ENCODE data around the gene CRYZ.

Gene CRYZ

DNA sequence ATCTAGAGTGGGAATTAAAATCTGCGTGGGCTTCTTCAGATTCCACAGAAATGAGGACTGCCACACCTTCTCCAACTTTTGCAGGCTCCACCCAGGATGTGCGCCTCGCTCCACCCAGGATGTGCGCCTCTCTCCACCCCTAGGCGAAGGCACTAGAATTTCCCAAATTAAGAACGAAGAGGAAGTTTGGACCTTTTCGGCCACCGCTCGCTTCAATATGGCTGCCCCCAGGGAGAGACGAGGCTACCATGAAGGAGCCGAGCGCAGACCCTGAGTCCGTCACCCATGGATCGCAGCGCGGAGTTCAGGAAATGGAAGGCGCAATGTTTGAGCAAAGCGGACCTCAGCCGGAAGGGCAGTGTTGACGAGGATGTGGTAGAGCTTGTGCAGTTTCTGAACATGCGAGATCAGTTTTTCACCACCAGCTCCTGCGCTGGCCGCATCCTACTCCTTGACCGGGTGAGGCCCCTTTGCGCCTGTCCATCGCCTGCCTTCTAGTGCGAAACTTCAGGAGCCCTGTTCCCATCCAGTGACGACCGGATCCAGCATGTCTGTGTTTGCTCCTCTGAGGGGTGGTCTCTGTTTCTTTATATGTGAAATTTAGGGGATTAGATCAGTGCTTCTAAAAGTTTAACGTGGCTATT, at the start of gene CRYZ, which contains the start of gene TYW3:
CRYZ (minus strand) TSS at position 91 of the 644 bp plus-strand sequence. CDS start 8,229 bp downstream, outside the sequence.
TYW3 (plus strand) TSS at position 193 of the 644 bp plus-strand sequence; CDS start at position 286, 93 bp downstream.
- H3K9me3 ChIP-seq (replicated peaks in 1 of 11) = peaks cover 0 to 20% (median 6%) of the 10 kb centered on the region in 11 experiments; a peak in 9 of 22 replicates
- peak within 1 kb of the TSS; percentile 87 to 98 (median 95) for H3K27ac ChIP-seq
- peaks cover 18 to 39% (median 34%) of the 10 kb centered on the region in 11 experiments for H3K36me3 ChIP-seq
- H3K27me3 ChIP-seq = no peaks in the 10 kb centered on the region
- peak within 1 kb of the TSS; percentile 69 to 89 (median 85) for H3K4me3 ChIP-seq
- TF ChIP-seq Cebpa-rat (IDR thresholded peaks at IDR 0.05) = no peak
- H3K4me1 ChIP-seq = peaks cover 20 to 37% (median 27%) of the 10 kb centered on the region in 10 experiments
- H4K20me1 ChIP-seq = peaks cover 0 to 22% (median 4%) of the 10 kb centered on the region in 11 experiments; a peak in 5 of 22 replicates
- peak within 1 kb of the TSS; percentile 87 to 97 (median 93) for H3K9ac ChIP-seq
- H3K4me2 ChIP-seq = peak within 1 kb of the TSS; percentile 80 to 94 (median 84)

GRCh38 chr1:74780594-74780993, 47.7 kb upstream of the CRYZ start:
- no peaks in the 10 kb centered on the region for H3K9me3 ChIP-seq (replicated peaks in 1 of 11)
- no peaks in the 10 kb centered on the region for H3K27me3 ChIP-seq
- no peaks in the 10 kb centered on the region for H3K4me1 ChIP-seq
- no peak overlapping the region for H3K4me3 ChIP-seq
- H4K20me1 ChIP-seq = no peaks in the 10 kb centered on the region
- TF ChIP-seq Cebpa-rat (IDR thresholded peaks at IDR 0.05) = no peak
- no peak overlapping the region for H3K27ac ChIP-seq
- no peak overlapping the region for H3K9ac ChIP-seq
- no peak overlapping the region for H3K4me2 ChIP-seq
- H3K36me3 ChIP-seq = no peaks in the 10 kb centered on the region

GRCh38 chr1:74779750-74780149, 46.9 kb upstream of the CRYZ start:
- H3K27ac ChIP-seq = no peak overlapping the region
- H4K20me1 ChIP-seq = no peaks in the 10 kb centered on the region
- no peak overlapping the region for H3K4me3 ChIP-seq
- H3K27me3 ChIP-seq = no peaks in the 10 kb centered on the region
- no peaks in the 10 kb centered on the region for H3K36me3 ChIP-seq
- no peak for TF ChIP-seq Cebpa-rat (IDR thresholded peaks at IDR 0.05)
- no peaks in the 10 kb centered on the region for H3K9me3 ChIP-seq (replicated peaks in 1 of 11)
- H3K4me2 ChIP-seq = no peak overlapping the region
- H3K9ac ChIP-seq = no peak overlapping the region
- H3K4me1 ChIP-seq = no peaks in the 10 kb centered on the region

GRCh38 chr1:74777525-74777924, 44.7 kb upstream of the CRYZ start:
- H3K27ac ChIP-seq = no peak overlapping the region
- H3K9me3 ChIP-seq (replicated peaks in 1 of 11) = no peaks in the 10 kb centered on the region
- no peak for TF ChIP-seq Cebpa-rat (IDR thresholded peaks at IDR 0.05)
- no peaks in the 10 kb centered on the region for H3K27me3 ChIP-seq
- H3K4me3 ChIP-seq = no peak overlapping the region
- H3K4me2 ChIP-seq = no peak overlapping the region
- H3K36me3 ChIP-seq = no peaks in the 10 kb centered on the region
- H3K9ac ChIP-seq = no peak overlapping the region
- H3K4me1 ChIP-seq = no peaks in the 10 kb centered on the region
- no peaks in the 10 kb centered on the region for H4K20me1 ChIP-seq

DNA sequence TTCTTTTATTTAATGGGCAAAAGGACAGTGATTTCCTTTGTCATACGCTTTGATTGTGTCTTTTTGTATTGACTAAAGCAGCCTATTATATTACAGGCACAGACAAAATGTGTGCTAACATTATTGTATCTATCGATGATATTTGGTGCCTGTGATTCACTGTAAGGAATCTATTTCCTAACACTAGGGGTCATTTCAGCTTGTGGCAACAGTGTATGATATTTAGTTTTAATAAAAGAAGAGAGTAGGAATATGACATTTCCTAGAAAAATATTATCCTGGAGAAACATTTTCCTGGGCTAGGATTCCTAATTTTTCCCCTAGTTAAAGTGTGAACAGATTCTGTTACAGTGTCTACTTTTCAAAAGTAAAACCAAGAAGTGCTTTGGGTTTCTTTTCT, 42.9 kb upstream of the CRYZ start:
- Histone ChIP-seq H3K4me1 (no peaks in the 10 kb centered on the region), H3K4me2 (no peak overlapping the region), H3K27ac (no peak overlapping the region), H3K4me3 (no peak overlapping the region), H3K36me3 (no peaks in the 10 kb centered on the region), H4K20me1 (no peaks in the 10 kb centered on the region), H3K9me3 (replicated peaks in 1 of 11) (no peaks in the 10 kb centered on the region), H3K27me3 (no peaks in the 10 kb centered on the region), H3K9ac (no peak overlapping the region)
- TF ChIP-seq Cebpa-rat (IDR thresholded peaks at IDR 0.05) = no peak

GRCh38 chr1:74773582-74773981, 40.7 kb upstream of the CRYZ start:
- no peak overlapping the region for H3K4me2 ChIP-seq
- no peak for TF ChIP-seq Cebpa-rat (IDR thresholded peaks at IDR 0.05)

DNA sequence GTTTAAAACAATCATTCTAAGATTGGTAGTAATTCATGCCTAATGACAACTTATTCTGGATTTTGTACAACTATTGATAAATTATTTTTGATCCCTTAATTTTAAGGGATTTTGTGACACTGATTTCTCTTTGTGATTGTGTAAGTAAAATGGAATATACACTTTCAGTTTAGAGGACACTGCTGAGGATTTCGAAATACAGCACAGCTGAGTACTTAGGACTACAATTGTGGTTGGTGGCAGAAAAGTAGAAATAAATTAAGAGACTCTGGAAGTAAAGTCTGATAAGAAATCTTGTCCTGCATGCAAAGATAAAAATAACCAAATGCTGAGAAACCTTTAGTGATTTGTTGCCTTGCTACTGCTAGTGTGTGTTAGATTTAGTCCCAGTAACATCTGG, 40.1 kb upstream of the CRYZ start:
- Histone ChIP-seq H3K4me2 (no peak overlapping the region), H3K9ac (peak overlapping the region in 1 of 11 experiments; percentile 42; a peak in 1 of 22 replicates)

More at GRCh38 chr1:74773582-74773981, 40.7 kb upstream of the CRYZ start:
- Histone ChIP-seq H3K9ac (no peak overlapping the region), H3K4me3 (no peak overlapping the region), H3K9me3 (replicated peaks in 1 of 11) (no peaks in the 10 kb centered on the region), H3K4me1 (no peaks in the 10 kb centered on the region), H4K20me1 (no peaks in the 10 kb centered on the region), H3K27me3 (no peaks in the 10 kb centered on the region), H3K36me3 (no peaks in the 10 kb centered on the region), H3K27ac (no peak overlapping the region)

DNA sequence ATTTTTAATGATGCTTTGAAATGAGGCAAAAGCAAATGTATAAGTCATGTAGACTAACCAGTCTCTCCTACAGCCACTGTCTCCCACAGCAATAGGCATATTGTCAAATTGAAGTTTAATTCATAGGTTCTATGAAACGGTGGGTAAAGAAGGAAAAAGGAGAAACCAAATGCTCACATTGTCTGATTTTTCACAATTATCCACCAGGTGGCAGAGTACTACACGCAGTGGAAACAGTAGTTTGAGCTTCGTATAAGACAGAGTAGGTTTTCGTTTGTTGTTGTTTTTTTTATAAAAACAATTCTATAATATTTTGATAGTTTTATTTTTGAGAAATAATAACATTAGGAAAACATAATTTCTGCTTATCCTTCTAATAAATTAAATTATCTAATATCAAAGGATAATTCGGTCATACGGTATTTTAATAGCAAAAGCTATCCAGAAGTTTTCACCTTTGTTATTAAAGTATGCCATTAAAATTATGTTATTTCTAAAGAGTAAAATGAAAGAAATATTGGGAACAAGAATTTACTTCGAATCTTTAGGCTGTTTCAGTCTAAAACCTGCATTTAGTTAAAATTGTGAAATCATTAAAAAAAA, 39.2 kb upstream of the CRYZ start:
- H3K27ac ChIP-seq = no peak overlapping the region
- peaks cover 0 to 7% (median 1%) of the 10 kb centered on the region in 11 experiments; a peak in 3 of 22 replicates for H3K36me3 ChIP-seq
- no peaks in the 10 kb centered on the region for H3K27me3 ChIP-seq
- no peak for TF ChIP-seq Cebpa-rat (IDR thresholded peaks at IDR 0.05)
- no peaks in the 10 kb centered on the region for H3K4me1 ChIP-seq
- H3K9me3 ChIP-seq (replicated peaks in 1 of 11) = no peaks in the 10 kb centered on the region
- no peak overlapping the region for H3K4me2 ChIP-seq
- no peak overlapping the region for H3K9ac ChIP-seq
- no peaks in the 10 kb centered on the region for H4K20me1 ChIP-seq
- no peak overlapping the region for H3K4me3 ChIP-seq

More for the DNA sequence above, 40.1 kb upstream of the CRYZ start:
- no peaks in the 10 kb centered on the region for H4K20me1 ChIP-seq
- TF ChIP-seq Cebpa-rat (IDR thresholded peaks at IDR 0.05) = no peak
- H3K36me3 ChIP-seq = 0 out of 22 replicates have a peak, but pooled peaks cover 0 to under 1% (median 0%) of the 10 kb centered on the region in 11 experiments
- no peak overlapping the region for H3K4me3 ChIP-seq
- no peak overlapping the region for H3K27ac ChIP-seq
- no peaks in the 10 kb centered on the region for H3K9me3 ChIP-seq (replicated peaks in 1 of 11)
- H3K4me1 ChIP-seq = no peaks in the 10 kb centered on the region
- H3K27me3 ChIP-seq = no peaks in the 10 kb centered on the region

DNA sequence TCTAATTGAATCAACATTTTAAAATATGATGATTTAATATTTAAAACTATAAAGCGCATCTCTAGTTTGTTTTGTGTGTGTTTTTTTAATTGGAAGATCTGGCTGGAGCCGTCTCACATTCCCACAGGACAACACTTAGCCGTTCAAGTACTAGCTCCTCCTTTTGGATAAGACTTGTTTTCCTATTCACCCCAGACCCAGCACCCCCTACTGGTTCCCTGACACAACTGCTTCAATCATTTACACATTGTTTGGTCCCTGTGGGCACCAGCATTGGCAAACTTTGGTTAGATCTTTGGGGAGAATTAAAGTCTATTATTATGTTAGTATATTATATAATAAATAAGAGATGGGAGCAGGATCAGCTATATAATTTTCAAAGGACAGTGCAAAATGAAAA, 34.6 kb upstream of the CRYZ start:
- no peak for TF ChIP-seq Cebpa-rat (IDR thresholded peaks at IDR 0.05)
- Histone ChIP-seq H3K36me3 (peaks cover 23 to 49% (median 33%) of the 10 kb centered on the region in 11 experiments), H3K27me3 (no peaks in the 10 kb centered on the region), H3K4me3 (no peak overlapping the region), H3K27ac (no peak overlapping the region), H3K9ac (no peak overlapping the region), H3K4me1 (no peaks in the 10 kb centered on the region), H3K4me2 (no peak overlapping the region), H4K20me1 (0 out of 22 replicates have a peak, but pooled peaks cover 0 to 4% (median 0%) of the 10 kb centered on the region in 11 experiments), H3K9me3 (replicated peaks in 1 of 11) (no peaks in the 10 kb centered on the region)
